GM20000 (cell line): ENCODE data around the gene ZDHHC8.

ENCODE experiments used
- DNase-seq: peaks from one replicate; pipeline ENCODE4 v3.0.0; 2012; ENCODE audit warnings: low spot score
- TF ChIP-seq, protein P1 (sequence below): IDR thresholded peaks from 2 replicates; pipeline ENCODE4 v1.5.1; 2012; ENCODE audit warnings: mild to moderate bottlenecking, control low read depth; ENCODE audit errors: extremely low read depth, missing control alignments

The ZDHHC8 gene

DNA sequence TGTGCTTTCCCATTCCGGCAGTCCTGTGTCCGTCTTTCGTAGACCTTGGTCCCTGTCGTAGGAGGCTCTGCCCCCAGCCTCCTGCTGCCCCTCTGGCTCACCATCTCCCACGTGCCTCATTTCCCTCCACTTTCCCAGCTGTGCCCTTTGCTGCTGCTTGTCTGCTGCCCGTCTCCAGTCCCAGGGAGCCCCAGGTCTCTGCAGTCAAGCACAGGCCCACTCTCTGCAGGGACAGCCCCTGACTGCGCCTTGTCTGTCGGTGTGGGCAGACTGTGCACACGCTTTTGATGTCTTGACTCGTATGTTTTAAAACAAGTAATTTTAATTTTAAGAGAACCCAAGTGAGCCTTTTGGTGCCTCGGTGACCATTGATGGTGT lies 39.1 kb upstream of the ZDHHC8 start:
- TF ChIP-seq, protein P1, sequence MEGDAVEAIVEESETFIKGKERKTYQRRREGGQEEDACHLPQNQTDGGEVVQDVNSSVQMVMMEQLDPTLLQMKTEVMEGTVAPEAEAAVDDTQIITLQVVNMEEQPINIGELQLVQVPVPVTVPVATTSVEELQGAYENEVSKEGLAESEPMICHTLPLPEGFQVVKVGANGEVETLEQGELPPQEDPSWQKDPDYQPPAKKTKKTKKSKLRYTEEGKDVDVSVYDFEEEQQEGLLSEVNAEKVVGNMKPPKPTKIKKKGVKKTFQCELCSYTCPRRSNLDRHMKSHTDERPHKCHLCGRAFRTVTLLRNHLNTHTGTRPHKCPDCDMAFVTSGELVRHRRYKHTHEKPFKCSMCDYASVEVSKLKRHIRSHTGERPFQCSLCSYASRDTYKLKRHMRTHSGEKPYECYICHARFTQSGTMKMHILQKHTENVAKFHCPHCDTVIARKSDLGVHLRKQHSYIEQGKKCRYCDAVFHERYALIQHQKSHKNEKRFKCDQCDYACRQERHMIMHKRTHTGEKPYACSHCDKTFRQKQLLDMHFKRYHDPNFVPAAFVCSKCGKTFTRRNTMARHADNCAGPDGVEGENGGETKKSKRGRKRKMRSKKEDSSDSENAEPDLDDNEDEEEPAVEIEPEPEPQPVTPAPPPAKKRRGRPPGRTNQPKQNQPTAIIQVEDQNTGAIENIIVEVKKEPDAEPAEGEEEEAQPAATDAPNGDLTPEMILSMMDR: no peak
- DNase-seq: no peak

DNA sequence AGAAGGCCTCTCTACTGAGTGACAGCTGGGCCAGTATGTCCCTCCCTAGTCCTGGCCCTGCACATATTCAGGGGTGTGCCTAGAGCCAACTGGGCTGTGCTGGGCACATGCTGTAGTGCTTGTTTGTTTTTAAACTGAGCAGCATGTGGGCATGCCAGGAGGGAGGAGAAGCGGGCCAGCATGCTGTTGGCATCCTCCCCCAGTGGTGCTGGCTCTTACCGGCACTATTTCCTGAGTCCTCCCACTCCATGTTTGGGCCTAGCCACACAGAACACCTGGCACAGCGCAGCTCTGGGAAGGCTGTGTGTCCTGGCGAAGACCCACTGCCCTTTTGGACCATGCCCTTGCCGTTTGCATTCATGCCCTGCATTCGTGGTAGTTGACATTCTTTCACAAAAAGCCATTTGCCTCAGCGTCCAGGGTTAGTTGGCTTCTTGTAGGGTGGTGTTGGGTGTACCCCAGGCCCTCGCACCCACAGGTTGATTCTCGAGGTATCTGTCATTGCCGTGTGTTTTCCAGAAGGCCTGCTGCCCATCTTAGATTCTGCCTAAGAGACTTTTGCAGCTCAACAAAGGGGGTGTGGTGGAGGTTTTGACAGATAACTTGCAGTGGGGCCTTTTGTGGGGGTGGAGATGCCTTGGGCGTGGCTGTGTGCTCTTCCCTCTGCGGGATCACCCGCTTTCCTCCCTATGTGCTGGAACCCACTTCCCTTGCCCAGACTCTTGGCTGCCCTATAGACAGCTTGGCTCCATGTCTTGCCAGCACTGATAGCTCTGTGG lies 38.0 kb upstream of the ZDHHC8 start:
- no peak for DNase-seq
- TF ChIP-seq, protein P1: no peak

DNA sequence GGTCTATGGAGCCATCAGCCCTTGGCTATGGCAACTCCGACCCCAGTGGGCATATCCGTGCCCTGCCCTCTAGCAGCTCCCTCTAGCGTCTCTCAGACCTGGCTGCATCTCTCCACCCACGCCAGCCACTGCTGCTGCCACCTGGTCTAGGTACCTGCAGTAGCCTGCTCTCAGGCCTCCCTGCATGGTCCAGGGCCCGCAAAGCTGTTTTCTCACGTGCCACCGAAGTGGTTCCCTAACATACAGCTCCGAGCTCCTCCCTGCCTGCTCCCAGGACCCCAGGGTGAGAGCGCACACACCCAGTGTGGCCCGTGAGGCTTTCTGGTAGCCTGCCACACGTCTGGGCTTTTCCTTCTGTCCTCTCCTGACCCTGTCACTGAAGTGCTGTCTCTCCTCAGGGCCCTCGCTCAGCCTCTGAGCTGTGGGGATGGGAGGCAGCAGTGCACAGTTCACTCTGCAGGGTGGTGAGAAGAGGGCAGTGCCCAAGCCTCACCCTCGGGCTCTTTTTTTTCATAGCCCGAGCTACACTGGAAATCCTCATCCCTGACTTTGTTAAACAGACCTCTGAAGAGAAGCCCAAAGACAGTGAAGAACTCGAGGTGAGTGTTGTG lies 37.3 kb upstream of the ZDHHC8 start:
- TF ChIP-seq, protein P1: no peak

DNA sequence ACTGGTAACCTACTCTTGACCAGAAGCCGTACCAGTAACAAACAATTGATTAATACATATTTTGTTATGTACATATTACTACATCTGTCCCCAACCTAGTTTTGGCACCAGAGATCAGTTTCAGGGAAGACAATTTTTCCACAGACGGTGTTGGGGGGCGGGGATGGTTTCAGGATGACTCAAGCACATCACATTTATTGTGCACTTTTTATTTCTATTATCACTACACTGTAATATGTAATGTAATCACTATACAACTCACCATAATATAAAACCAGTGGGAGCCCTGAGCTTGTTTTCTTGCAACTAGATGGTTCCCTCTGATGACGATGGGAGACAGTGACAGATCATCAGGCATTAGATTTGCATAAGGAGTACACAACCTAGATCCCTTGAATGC lies 36.1 kb upstream of the ZDHHC8 start:
- TF ChIP-seq, protein P1: no peak
- no peak for DNase-seq

More for the DNA sequence above, 37.3 kb upstream of the ZDHHC8 start:
- DNase-seq: no peak

DNA sequence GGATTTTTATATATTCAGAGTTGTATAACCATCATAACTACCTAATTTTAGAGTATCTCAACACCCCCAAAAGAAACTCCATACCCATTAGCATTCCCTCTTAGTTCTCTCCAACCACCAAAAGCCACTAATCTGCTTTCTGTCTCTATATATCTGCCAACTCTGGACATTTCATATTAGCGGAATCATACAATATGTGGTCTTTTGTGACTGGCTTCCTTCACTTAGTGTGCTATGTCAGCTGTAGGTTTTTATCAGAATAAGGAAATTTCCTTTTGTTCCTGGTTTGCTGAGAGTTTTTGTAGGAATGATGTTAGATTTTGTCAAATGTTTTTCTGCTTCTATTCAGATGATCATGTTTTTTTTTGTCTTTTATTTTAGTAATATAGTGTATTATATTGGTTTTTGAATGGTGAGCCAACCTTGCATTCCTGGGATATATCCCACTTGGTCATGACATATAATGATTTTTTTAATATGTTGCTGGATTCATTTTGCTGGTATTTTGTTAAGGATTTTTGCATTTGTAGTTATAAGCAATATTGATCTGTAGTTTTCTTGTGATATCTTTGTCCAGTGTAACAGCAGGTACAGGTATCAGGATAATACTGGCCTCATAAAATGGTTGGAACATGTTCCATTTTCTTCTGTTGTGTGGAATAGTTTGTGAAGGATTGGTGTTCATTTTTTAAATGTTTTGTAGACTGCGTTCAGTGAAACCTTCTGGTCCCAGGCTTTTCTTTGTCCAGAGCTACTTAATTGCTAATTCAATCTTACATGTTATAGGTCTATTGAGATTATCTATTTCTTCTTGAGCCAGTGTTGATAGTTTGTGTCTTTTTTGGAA lies 34.8 kb upstream of the ZDHHC8 start:
- TF ChIP-seq, protein P1: no peak
- DNase-seq: no peak

DNA sequence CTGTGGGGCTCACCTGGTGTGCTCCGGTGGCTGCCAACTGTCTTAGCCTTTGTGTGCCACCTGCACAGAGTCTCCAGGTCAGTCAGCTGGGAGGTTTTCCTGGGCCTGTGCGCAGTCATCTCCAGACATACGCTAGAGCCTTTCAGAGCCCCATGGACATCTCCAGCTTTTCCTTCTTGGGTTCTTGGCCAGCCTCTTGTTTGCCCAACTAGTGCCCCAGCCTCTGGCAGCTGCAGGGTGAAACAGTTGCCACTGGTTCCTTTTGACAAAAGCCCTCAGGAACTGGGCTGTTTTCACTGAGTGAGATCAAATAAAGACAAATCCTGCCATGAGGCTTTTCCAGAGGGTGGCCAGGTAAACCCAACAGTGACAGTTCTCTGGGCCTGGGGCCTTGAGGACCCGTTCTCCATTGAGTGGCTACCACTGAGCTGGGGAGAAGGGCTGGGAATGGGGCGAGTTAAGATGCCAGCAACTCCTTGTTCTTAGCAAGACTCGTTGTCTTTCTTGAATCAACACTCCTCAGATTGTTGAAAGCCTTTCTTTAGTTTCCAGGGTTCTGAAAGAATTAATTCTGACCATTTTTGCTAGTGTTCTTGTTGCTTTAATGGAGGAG lies 32.4 kb upstream of the ZDHHC8 start:
- TF ChIP-seq, protein P1: no peak
- DNase-seq: no peak

DNA sequence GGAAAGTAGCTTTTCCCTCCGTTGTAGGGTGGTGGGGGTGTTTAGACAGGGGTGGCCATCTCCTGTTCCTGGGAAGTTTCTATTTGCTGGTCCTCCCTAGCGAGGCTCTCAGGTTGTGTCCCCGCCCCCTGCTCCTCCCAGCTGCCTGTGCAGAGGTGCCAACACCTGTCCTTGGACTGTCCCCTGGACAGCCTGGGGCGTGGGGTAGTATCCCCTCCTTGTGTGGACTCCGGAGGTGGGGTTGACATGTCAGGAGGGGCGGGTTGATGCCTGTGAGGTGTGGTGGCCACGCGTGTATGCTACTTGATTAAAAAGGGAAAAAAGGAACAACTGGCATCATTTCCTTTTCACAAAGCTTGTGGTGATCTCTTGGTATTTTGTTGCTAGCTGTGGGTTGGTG lies 30.0 kb upstream of the ZDHHC8 start:
- no peak for DNase-seq
- TF ChIP-seq, protein P1: no peak
